Body of pancreas (tissue), 4 donors: Measurements from ENCODE around the gene LFNG.

Experiments
- CTCF ChIP-seq, 7 experiments: fragments of 450-650 bp in 4 of 7; fragments of 200-600 bp in 3 of 7; sonication (generic) in 3 of 7; IDR thresholded peaks; one replicate each; pipeline ENCODE4 v1.5.1; 2016 to 2019; ENCODE audit warnings: antibody characterized with exemption in 7 of 7
- POLR2A ChIP-seq, 3 donors: fragments of 450-650 bp; IDR thresholded peaks; one replicate each; pipeline ENCODE4 v1.6.1; 2016; ENCODE audit warnings: antibody characterized with exemption in 3 of 3, mild to moderate bottlenecking in 2 of 3

GRCh38 chr7:2564970-2565540 lies 45.5 kb downstream of the LFNG start:
- no peak for TF ChIP-seq CTCF (IDR thresholded peaks at IDR 0.05)
- no peak for TF ChIP-seq POLR2A (IDR thresholded peaks at IDR 0.05)
